Measurements from ENCODE around the gene AS3MT.
"Not testable (repeated sequence)": the region's sequence is repeated elsewhere in the genome, so short reads cannot be mapped to it uniquely, and the experiment has no call there.

Gene AS3MT

DNA sequence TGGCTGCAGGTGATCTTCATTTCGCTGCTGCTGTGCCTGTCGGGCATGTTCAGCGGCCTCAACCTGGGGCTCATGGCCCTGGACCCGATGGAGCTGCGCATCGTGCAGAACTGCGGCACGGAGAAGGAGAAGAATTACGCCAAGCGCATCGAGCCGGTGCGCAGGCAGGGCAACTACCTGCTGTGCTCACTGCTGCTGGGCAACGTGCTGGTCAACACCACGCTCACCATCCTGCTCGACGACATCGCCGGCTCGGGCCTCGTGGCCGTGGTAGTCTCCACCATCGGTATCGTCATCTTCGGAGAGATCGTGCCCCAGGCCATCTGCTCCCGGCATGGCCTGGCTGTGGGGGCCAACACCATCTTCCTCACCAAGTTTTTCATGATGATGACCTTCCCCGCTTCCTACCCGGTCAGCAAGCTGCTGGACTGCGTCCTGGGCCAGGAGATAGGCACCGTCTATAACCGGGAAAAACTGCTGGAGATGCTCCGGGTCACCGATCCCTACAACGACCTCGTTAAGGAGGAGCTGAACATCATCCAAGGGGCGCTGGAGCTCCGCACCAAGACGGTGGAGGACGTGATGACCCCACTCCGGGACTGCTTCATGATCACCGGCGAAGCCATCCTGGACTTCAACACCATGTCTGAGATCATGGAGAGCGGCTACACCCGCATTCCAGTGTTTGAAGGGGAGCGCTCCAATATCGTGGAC is 50.1 kb downstream of the AS3MT start:
- no peak for DNase-seq (ENCODE audit: low read depth)

- no peak for DNase-seq (ENCODE audit: low read depth)
Measured at GRCh38 chr10:102919992-102920739, 50.9 kb downstream of the AS3MT start.

- DNase-seq (ENCODE audit: low read depth): no peak
Measured at GRCh38 chr10:102923601-102924000, 54.3 kb downstream of the AS3MT start.

DNA sequence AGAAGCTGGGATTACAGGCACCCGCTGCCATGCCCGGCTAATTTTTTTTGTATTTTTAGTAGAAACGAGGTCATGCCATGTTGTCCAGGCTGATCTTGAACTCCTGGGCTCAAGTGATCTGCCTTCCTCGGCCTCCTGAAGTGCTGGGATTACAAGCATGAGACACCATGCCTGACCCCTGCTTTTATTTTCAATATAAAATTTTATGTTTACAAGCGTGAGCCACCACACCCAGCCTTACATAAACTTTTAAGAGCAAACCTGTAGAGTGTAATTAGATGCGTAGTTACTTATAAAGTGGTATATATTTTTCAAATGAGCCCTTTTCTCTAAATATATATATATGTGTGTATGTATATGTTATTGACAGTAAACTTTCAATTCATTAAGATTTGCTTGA is 57.6 kb downstream of the AS3MT start:
- DNase-seq (ENCODE audit: low read depth): no peak

DNA sequence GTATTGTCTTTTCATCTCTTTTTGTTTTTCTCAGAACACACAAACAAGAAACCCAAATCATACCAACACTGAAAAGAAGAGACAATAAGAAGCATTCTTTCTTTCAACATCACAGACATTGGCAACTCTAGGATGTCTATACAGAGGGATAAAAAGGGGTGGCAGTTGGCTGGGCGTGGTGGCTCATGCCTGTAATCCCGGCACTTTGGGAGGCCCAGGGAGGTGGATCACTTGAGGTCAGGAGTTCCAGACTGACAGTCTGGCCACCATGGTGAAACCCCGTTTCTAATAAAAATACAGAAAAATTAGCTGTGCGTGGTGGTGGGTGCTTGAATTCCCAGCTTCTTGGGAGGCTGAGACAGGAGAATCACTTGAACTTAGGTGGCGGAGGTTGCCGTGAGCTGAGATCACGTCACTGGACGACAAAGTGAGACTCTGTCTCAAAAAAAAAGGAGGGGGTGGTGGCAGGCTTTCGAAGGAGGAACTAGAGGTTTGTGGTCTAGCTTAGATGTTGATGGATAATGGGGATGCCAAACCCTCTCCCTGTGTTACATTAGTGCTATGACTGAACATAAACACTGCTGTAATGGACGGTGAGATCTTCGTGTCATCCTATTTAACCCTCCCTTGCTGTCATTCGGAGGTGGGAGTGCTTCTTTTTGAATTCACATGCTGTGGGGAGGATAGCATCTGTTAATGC is 58.2 kb downstream of the AS3MT start:
- DNase-seq (ENCODE audit: low read depth): peak; percentile 43

- not testable (repeated sequence) for DNase-seq (ENCODE audit: low read depth)
Measured at GRCh38 chr10:102928442-102928841, 59.2 kb downstream of the AS3MT start.

DNA sequence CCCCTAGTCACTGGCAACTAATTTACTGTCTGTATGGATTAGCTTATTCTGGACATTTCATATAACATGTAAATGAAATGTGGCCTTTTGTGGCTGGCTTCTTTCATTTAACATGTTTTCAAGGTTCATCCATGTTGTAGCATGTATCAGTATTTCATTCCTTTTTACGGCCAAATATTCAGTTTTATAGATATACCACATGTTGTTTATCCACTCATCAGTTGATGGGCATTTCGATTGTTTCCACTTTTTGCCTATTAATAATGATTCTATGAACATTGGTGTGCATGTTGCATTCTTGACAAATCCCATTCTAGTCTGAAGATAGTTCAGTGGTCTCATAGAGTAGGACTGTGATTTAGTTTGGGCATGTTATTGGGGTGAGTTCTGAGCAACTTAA is 61.5 kb downstream of the AS3MT start:
- no peak for DNase-seq (ENCODE audit: low read depth)

DNA sequence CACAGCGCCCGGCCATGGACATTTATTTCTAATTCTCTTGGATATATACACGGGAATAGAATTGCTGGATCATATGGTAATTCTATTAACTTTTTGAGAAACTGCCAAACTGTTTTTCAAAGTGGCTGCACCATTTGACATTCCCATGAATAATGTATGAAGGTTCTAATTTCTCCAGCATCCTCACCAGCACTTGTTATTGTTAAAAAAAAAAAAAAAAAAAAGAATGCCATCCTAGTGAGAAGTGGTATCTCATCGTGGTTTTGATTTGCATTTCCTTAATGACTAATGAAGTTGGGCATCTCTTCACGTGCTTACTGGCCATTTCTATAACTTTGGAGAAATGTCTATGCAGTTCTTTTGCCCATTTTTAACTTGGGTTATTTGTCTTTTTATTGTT is 62.4 kb downstream of the AS3MT start:
- no peak for DNase-seq (ENCODE audit: low read depth)

GRCh38 chr10:102935505-102935904 is 66.2 kb downstream of the AS3MT start:
- DNase-seq (ENCODE audit: low read depth): no peak

GRCh38 chr10:102935939-102936605 is 66.8 kb downstream of the AS3MT start:
- DNase-seq (ENCODE audit: low read depth): no peak

GRCh38 chr10:102941401-102941800 is 72.1 kb downstream of the AS3MT start:
- DNase-seq (ENCODE audit: low read depth): no peak

GRCh38 chr10:102945449-102945848 is 76.2 kb downstream of the AS3MT start:
- no peak for DNase-seq (ENCODE audit: low read depth)

- no peak for DNase-seq (ENCODE audit: low read depth)
Measured at GRCh38 chr10:102945962-102946361, 76.7 kb downstream of the AS3MT start.

- no peak for DNase-seq (ENCODE audit: low read depth)
Measured at GRCh38 chr10:102946992-102947391, 77.7 kb downstream of the AS3MT start.

- DNase-seq (ENCODE audit: low read depth): no peak
Measured at GRCh38 chr10:102948176-102948575, 78.9 kb downstream of the AS3MT start.

- no peak for DNase-seq (ENCODE audit: low read depth)
Measured at GRCh38 chr10:102948786-102949185, 79.5 kb downstream of the AS3MT start.

GRCh38 chr10:102949916-102950315 is 80.6 kb downstream of the AS3MT start:
- no peak for DNase-seq (ENCODE audit: low read depth)

DNA sequence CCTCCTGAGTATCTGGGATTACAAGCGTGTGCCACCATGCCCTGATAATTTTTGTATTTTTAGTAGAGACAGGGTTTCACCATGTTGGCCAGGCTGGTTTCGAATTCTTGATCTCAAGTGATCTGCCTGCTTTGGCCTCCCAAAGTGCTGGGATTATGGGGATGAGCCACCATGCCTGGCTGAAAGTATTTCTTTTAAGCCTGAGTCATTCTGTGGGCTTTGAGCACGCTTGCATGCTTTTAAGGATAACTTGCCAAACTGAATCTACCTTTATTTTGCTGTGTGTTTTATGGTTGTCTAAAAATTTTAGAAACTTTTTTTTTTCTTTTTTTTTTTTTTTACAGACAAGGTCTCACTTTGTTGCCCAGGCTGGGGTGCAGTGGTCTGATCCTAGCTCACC is 82.0 kb downstream of the AS3MT start:
- no peak for DNase-seq (ENCODE audit: low read depth)

Data from CMK (cell line).